Renal cortical epithelial cell (primary cell): ENCODE measurements around the gene OSBPL8. TPM values are rescaled to one million over a fixed set of nuclear protein-coding genes. Genes with fewer than 3 reads are reported as not detected.
"Not testable (repeated sequence)": the region's sequence is repeated elsewhere in the genome, so short reads cannot be mapped to it uniquely, and the experiment has no call there.

Experiments
- DNase-seq: peaks from one replicate; pipeline ENCODE4 v3.0.0-alpha.2; 2011; ENCODE audit warnings: low read depth
- total RNA-seq: library from RNA; depleted of rRNA; stranded (reverse); fragments of >200 nt; gene quantifications from 2 replicates; pipeline ENCODE4 v1.2.3, GENCODE V29; 2014

Gene OSBPL8
- total RNA-seq, 1 donor from 2014 or later = 64.0 TPM

DNA sequence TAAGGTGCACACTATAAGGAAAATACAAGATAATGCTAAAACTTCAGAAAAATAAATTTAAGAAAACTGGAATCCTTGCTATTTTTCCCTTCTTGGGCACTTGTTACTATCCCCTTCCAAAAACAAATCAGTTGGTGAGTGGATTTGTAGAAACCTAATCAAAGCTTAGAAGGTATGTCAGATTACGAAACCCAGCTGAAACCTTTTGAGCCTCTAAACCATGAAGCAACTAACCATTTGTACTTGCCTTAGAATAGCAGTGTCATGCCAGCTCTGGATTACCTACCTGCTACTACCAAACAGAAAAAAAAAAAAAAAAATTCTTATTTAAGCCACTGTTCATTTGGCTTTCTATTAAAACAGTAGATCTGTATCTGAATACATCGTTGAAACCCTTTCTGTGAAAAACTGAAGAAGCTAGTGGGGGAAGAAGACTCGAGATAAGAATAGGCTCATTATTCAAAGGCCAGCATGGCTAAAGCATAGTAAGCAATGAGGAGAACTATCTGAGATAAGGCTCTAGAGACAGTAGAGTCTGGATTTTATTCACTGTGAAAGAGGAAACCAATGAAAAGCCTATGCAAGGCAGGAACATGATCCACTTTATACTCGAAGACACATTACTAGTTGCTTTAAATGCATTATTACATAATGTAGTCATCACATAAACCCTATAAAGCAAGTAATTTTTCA lies 30.2 kb downstream of the OSBPL8 start:
- DNase-seq = peak; percentile 79

DNA sequence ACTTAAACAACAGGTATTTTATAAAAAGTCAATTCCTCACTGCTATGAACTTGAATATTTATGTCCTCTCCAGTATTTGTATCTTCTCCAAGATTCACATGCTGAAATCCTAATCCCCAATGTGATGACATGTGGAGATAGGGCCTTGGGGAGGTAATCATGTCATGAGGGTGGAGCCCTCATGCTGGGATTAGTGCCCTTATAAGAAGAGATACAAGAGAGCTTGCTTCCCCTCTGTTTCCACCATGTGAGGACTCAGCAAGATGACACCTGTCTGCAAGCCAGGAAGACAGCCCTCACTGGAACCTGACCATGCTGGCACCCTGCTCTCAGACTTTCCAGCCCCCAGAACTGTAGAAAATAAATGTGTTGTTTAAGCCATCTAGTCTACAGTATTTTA lies 36.2 kb downstream of the OSBPL8 start:
- no peak for DNase-seq

DNA sequence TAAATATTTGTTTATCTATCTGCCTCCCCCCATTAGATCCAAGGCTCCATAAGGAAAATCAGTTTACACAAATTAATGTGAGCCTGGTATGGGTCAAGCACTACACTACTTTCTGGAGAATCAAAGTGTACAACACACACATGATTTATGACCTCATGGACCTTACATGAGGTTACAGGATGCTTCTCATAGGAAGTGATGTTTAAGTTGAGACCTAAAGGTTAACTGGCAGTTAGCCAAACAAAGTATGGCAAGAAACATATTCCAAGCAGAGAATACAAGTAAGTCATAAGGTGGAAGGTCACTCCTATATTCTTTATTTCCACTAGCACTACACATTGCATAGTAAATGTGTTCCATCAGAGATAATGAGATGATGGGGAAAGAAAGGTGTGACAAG lies 39.2 kb downstream of the OSBPL8 start:
- no peak for DNase-seq

DNA sequence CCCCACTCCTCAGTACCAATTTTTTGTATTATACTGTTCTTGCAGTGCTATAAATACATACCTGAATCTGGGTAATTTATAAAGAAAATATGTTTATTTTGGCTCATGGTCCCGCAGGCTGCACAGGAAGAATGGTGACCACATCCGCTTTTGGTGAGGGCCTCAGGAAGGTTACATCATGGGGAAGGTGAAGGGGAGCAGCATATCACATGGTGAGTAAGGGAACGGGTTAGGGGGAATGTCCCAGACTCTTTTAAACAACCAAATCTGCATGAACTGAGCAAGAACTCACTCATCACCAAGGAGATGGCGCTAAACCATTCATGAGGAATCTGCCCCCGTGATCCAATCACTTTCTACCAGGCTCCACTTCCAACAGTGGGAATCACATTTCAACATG lies 40.0 kb downstream of the OSBPL8 start:
- DNase-seq = no peak

DNA sequence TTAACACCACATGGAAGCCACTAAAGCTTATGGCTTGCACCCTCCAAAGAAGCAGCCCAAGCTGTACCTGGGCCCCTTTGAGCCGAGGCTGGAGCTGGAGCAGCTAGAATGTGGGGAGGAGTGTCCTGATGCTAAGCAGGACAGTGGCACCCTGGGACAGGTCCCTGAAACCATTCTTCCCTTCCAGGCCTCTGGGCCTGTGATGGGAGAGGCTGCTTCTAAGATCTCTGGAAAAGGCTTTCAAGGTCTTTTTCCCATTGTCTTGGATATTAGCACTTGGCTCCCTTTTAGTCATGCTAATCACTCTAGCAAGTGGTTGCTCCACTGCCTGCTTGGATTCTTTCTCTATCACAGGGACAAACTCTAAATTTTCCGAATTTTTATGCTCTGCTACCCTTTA lies 40.9 kb downstream of the OSBPL8 start:
- no peak for DNase-seq

DNA sequence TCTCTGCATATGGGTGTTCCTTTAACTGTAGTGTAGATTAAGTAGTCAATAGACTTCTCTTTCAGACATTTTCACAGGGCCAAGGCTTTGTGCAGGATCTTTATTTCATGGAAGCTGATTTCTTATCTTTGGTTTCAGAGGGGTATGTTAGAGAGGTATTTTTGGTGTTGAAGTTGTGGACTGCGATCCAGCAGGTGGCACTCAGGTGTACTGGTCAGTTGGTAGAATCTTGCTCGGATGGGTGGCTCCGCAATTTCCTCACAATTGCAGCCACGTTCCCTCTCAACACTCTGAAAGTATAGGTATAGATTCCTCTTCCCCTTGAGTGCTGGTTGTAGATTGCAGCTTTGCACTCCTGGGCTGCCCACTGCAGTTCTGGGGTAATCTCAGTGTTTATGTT lies 44.3 kb downstream of the OSBPL8 start:
- DNase-seq = no peak

DNA sequence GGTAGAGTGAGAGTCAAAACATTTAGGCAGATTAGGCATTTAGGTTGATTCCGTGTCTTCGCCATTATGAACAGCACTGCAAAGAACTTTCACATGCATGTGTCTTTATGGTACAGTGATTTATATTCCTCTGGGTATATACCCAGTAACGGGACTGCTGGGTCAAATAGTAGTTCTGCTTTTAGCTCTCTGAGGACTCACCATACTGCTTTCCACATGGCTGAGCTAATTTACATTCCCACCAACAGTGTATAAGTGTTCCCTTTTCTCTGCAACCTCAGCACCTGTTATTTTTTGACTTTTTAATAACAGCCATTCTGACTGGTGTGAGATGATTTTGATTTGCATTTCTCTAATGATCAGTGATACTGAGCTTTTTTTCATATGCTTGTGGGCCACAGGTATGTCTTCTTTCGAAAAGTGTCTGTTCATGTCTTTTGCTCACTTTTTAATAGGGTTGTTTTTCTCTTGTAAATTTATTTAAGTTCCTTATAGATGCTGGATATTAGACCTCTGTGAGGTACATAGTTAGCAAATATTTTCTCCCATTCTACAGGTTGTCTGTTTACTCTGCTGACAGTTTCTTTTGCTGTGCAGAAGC lies 48.4 kb downstream of the OSBPL8 start:
- DNase-seq = not testable (repeated sequence)

DNA sequence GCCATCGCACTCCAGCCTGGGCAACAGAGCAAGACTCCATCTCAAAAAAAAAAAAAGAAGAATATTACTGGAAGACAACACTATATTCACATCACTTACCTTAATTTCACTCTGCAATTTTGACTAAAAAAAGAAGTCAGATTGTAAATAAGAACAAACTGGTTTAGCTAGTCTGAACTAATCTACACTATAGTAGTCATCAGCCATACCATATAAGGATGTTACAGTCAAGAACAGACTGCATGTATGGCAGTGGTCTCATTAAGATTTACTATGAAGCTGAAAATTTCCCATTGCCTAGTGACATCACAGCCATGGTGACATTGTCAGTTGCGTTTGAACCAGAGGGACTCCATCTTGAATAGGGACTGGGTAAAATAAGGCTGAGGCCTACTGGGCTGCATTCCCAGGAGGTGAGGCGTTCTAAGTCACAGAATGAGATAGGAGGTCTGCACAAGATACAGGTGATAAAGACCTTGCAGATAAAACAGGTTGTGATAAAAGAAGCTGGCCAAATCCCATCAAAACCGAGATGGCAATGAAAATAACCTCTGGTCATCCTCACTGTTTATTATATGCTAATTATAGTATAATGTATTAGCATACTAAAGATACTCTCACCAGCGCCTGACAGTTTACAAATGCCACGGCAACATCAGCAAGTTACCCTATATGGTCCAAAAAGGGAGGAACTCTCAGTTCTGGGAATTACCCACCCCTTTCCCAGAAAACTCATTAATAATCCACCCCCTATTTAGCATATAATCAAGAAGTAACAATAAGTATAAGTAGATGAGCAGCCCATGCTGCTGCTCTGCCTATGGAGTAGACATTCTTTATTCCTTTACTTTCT lies 51.2 kb downstream of the OSBPL8 start:
- no peak for DNase-seq

DNA sequence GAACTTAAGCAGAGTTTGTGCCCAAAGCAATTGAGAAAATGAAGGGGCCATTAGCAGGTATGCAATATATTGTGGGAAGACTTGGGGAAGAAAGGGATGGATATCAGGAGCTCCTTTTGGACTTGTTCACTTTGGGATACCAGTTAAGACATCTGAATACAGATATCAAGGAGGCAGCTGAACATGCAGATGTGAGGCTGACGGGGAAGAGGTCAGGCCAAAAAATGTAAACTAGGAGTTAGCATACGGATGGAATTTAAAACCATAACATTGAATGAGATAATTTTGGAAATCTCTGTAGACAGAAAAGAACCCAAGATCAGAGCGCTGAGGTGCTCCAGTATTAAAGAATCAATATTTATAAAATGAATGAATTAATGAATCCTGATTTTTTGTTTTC lies 53.4 kb downstream of the OSBPL8 start:
- DNase-seq = no peak

DNA sequence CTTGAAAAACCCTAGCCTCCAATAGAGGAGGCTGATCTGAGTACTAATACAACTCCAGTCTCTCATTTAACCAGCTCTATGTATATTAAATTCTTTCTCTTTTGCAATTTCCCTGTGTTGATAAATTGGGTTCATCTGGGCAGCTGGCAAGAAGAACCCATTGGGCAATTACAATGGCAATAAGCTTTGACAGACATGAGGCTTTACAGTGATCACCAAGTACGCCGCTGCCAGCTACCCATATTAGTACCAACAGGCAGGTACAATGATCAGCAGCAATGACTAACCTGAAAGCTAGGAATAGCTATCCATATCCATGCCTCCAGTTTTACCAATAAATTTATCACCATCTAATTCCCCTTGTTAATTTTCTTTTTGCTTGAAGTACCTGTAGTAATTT lies 54.5 kb downstream of the OSBPL8 start:
- DNase-seq = no peak

DNA sequence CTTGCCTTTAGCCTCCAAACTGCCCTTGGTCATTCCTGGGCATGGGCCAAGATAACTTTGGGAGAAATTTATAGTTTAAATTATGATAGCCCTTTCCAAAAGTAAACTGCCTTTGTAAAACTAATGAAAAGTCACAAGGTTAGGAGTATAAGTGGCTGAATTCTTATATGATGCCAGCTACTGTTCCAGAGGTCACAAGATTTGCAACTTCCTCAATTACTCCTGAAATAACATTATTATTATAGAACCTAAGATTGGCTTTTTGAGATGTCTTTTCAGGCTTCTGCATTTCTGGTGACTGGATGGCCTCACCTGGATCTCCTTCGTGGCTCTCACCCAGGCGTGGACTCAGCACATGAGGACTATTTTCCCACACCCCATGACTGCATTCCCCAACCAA lies 55.0 kb downstream of the OSBPL8 start:
- no peak for DNase-seq

DNA sequence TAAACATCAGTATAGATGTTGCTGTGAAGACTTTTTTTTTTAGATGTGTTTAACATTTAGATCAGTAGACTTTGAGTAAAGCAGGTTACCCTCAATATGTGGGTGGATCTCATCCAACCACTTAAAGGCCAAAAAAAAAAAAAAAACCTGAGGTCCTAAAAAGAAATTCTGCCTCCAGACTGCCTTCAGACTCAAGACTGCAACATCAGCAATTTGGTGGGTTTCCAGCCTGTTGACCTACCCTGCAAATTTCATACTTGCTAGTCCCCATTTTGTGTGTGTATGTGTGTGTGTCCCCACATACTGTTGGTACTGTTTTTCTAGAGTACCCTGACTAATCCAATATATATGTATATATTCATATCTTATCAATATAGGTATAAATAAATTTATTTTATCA lies 55.6 kb downstream of the OSBPL8 start:
- no peak for DNase-seq

DNA sequence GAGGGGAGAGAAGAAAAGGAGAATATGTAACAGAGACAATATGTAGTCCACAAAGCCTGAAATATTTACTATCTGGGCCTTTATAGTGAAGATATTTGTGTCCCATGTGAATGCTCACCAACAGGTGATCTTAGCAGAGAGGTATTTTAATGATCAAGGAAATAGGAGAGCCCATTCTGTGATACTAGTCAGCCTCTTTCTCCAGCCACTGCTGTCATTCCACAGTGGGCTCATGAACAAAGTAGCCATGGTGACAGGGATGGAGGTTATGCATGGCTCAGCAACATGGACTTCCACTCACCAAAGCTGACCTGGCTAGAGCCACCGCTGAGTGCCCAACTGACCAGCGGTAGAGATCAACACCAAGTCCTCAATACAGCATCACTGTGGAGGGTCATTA lies 58.2 kb downstream of the OSBPL8 start:
- DNase-seq = peak; percentile 23

DNA sequence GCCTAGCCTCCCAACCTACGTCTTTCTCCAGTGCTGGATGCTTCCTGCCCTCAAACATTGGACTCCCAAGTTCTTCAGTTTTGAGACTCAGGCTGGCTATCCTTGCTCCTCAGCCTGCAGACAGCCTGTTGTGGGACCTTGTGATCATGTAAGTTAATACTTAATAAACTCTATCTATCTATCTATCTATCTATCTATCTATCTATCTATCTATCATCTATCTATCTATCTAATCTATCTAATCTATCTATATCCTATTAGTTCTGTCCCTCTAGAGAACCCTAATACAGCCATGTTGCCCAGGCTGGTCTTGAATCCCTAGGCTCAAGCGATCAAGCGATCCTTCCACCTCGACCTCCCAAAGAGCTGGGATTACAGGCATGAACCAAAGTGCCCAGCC lies 60.4 kb downstream of the OSBPL8 start:
- DNase-seq = not testable (repeated sequence)

DNA sequence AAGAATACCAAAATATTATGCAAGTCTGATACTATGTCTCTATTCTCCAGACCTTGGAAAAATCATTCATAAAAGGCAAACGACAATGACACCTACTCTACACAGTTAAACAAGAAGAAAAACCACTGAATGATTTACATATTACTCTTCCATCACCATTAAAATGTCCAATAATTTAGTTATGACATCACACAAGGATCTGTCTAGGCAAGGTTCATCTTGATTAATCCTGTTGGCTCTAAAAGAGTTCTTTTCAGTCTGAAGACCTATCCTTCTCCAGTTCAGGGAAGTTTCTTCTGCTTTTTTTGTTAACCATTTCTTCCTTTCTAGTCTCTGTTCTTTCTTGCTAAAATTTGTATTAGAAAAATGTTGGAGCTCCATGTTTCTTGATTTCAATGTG lies 64.0 kb downstream of the OSBPL8 start:
- DNase-seq = no peak

DNA sequence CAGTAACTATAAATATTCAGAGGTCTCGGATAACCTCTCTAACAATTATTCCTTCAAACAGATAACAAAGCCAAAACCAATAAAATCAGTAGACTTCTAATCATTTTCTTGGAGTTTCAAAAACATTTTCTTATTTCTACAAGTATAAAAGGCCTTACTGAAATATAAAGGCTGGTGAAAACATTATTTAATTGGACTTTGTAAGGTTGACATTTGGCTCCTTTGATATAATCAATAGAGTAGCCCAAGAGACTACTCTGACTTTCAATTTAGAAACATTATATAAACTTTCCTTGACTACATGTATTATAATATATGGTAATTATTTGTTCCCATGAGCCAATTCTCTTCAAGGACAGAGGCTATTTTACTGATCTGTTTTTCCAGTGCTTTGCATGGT lies 68.3 kb downstream of the OSBPL8 start:
- DNase-seq = no peak

DNA sequence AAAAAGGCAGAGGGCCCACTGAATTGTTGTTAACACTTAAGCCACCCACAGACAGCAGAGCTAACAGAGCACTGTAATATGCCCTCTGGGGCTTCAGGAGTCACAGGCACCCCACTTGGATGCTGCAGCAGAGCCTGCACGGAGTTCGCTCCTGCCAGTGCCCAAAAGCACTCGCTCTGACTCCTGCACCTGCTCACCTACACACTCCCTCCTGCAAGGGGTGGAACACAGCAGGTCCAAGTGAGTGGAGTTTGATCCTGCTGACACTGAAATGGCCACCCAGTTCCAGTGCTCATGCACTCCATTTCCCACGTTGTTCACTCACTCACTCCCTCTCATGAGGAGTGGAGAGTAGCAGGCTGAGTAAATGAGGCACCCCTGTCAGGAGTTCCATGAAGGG lies 68.8 kb downstream of the OSBPL8 start:
- DNase-seq = no peak

DNA sequence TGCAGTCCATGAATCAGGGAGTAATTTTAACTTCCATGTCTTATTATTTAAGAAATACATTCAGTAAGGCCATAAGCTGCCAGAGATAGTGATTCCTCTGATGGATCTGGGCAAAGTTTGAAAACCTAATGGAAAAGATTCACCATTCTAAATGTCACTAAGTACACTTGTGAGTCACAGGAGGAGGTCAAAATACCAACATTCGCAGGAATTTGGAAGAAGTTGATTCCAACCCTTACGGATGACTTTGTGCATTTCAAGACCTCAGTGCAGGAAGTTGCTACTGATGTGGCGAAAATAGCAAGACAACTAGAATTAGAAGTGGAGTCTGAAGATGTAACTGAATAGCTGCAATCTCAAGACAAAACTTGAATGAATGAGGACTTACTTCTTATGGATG lies 69.8 kb downstream of the OSBPL8 start:
- DNase-seq = peak; percentile 27

DNA sequence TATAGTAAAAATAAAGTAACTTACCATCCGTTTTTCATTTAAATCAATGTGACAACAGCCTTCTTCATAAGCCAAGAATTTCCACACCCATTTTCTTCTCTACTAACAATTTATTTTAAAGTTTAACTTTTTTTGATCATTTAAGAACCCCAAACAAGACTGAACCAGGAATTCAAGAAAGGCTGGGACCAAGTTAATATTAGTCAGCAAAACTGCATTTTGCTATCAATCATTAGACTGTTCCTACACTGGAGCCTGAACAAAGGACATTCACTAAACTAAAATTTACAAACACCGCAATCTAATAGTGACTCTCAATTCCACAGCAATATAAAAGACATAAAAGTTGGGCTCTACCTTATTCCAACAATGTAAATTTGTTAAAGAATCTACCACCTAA lies 73.6 kb downstream of the OSBPL8 start:
- DNase-seq = peak; percentile 80

DNA sequence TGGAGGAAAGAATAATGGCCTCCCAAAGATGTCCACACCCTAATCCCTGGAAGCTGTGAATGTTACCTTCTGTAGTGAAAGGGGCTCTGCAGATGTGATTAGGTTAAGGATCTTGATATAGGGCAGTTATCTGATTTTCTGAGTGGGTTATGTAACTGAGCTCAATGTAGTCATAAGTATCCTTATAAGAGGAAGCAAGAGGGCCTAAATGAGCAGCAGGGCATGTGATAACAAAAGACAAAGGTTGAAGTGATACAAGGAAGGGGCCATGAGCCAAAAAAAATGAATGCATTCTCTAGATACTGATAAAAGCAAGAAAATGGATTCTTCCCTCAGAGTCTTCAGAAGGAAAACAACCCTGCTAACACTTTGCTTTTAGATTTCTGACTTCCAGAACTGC lies 78.8 kb downstream of the OSBPL8 start:
- no peak for DNase-seq

DNA sequence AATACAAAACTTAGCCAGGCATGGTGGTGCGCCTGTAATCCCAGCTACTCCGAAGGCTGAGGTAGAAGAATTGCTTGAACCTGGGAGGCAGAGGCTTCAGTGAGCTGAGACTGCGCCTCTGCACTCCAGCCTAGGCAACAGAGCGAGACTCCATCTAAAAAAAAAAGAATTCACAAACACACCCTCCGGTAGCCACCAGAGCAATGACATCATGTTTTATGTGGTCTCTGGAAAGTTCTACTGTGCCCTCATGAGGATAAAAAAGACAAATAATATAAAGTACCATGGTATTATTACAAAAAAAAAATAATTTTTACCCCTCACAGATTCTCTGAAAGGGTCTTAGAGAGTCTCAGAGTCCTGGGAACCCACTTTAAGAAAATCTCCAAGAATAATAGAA lies 81.5 kb downstream of the OSBPL8 start:
- no peak for DNase-seq

DNA sequence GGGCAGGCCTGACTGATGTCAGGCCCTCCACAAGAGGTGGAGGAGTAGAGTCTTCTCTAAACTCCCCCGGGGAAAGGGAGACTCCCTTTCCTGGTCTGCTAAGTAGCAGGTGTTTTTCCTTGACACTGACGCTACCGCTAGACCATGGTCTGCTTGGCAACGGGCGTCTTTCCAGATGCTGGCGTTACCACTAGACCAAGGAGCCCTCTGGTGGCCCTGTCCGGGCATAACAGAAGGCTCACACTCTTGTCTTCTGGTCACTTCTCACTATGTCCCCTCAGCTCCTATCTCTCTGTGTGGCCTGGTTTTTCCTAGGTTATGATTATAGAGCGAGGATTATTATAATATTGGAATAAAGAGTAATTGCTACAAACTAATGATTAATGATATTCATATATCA lies 86.7 kb downstream of the OSBPL8 start:
- not testable (repeated sequence) for DNase-seq

DNA sequence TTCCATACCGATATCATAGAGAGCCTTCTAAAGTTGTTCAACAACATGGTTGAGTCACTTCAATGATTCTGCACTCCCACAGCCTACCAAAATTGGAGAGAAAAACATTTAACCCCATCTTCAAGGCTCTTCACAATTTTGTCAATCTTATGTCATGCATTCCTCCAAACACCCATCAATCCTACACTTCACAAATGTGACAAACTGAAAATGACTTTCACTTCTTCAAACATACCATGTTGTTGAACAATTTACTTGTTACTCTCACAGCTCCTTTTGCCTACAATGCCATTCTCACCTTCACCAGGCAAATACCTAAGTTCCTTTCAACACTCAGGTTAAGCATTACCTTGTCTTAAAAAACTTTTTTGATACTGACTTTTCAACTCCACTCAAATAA lies 88.0 kb downstream of the OSBPL8 start:
- no peak for DNase-seq
